ENCODE results near the gene NANOGP8.
A peak's percentile ranks its signal among the peaks of the same experiment; 100 is the strongest.

NANOGP8 gene

DNA sequence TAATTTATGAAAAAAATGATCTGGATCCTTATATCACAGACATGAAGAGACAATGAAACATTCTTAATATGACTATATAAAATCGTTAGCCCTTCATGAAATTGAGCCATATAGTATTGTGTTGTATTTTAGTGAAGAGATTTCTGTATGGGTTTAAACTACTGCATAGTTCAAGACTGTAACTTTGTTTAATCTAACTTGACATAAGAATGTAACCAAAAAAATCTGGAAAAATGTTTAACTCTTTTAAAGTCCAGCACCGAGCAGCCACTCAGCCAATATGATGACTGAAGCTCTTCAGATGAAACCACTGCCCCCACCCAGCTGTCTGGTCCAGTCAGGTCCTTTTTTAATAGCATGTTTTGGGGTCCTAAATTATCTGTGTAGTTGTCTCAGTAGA, 4.9 kb downstream of the NANOGP8 start:
- Histone ChIP-seq H3K4me3 (ENCODE audit: low read depth, low read length, poor library complexity, severe bottlenecking) (no peak overlapping the region), H3K9me3 (ENCODE audit: low read length) (no peaks in the 10 kb centered on the region), H3F3A (ENCODE audit: insufficient read depth, low read length) (no peaks in the 10 kb centered on the region), H3K4me2 (ENCODE audit: low read length) (no peak overlapping the region), H3K36me3 (ENCODE audit: insufficient read depth, low read length) (no peaks in the 10 kb centered on the region), H3K27me3 (ENCODE audit: insufficient read depth, low read length) (no peaks in the 10 kb centered on the region), H2AFZ (ENCODE audit: low read length) (no peak overlapping the region), H4K20me1 (ENCODE audit: insufficient read depth, low read length) (no peaks in the 10 kb centered on the region), H3K9ac (ENCODE audit: low read length) (no peak overlapping the region), H3K9me2 (ENCODE audit: low read depth, low read length) (no peaks in the 10 kb centered on the region), H3K79me2 (ENCODE audit: insufficient read depth, low read length) (no peaks in the 10 kb centered on the region), H3K4me1 (ENCODE audit: insufficient read depth, low read length, severe bottlenecking) (no peaks in the 10 kb centered on the region), H3K27ac (ENCODE audit: low read depth, low read length, poor library complexity, severe bottlenecking) (no peak overlapping the region)
- TF ChIP-seq EZH2 (IDR thresholded peaks at IDR 0.05; ENCODE audit: borderline replicate concordance, low read length): no peak
- TF ChIP-seq, protein P1, sequence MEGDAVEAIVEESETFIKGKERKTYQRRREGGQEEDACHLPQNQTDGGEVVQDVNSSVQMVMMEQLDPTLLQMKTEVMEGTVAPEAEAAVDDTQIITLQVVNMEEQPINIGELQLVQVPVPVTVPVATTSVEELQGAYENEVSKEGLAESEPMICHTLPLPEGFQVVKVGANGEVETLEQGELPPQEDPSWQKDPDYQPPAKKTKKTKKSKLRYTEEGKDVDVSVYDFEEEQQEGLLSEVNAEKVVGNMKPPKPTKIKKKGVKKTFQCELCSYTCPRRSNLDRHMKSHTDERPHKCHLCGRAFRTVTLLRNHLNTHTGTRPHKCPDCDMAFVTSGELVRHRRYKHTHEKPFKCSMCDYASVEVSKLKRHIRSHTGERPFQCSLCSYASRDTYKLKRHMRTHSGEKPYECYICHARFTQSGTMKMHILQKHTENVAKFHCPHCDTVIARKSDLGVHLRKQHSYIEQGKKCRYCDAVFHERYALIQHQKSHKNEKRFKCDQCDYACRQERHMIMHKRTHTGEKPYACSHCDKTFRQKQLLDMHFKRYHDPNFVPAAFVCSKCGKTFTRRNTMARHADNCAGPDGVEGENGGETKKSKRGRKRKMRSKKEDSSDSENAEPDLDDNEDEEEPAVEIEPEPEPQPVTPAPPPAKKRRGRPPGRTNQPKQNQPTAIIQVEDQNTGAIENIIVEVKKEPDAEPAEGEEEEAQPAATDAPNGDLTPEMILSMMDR (IDR thresholded peaks at IDR 0.05; ENCODE audit: low read length): no peak

DNA sequence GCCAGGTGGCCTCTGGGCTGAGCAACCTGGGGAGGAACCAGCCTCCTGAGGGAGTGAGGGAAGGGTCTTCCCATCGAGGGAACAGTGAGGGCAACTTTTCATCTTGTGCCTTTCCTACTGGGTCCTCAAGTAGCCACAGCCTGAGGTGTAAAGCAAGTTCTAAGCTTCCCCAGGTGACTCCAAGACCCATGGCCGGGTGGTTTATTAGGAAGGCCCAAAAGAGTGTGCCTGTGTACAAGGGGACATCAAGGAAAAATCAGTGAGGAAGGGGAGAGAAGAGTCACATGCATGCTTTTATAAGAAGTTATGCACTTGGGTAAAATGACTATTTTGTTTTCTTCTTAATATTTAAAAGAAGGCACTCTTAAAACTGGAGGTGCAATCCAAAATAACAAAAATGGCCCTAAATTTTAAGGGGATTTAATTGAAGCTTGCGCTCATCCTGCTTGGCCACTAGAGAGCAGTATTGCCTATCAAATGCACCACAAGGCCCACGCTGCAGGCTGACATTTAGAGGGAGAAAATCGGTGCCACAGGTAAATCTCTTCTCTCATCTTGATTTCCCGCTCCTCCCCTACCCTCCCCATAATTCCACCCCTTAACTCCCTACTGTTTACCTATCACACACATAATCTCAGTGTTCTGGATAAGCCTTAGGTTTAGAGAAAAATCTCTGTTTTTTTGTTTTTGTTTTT, 6.7 kb downstream of the NANOGP8 start:
- Histone ChIP-seq H4K20me1 (ENCODE audit: insufficient read depth, low read length) (no peaks in the 10 kb centered on the region), H3F3A (ENCODE audit: insufficient read depth, low read length) (no peaks in the 10 kb centered on the region), H3K4me1 (ENCODE audit: insufficient read depth, low read length, severe bottlenecking) (no peaks in the 10 kb centered on the region), H3K9ac (ENCODE audit: low read length) (no peak overlapping the region), H2AFZ (ENCODE audit: low read length) (no peak overlapping the region), H3K27me3 (ENCODE audit: insufficient read depth, low read length) (no peaks in the 10 kb centered on the region), H3K9me3 (ENCODE audit: low read length) (no peaks in the 10 kb centered on the region), H3K4me3 (ENCODE audit: low read depth, low read length, poor library complexity, severe bottlenecking) (no peak overlapping the region), H3K9me2 (ENCODE audit: low read depth, low read length) (no peaks in the 10 kb centered on the region), H3K4me2 (ENCODE audit: low read length) (no peak overlapping the region), H3K36me3 (ENCODE audit: insufficient read depth, low read length) (no peaks in the 10 kb centered on the region), H3K27ac (ENCODE audit: low read depth, low read length, poor library complexity, severe bottlenecking) (no peak overlapping the region), H3K79me2 (ENCODE audit: insufficient read depth, low read length) (no peaks in the 10 kb centered on the region)
- TF ChIP-seq, protein P1 (IDR thresholded peaks at IDR 0.05; ENCODE audit: low read length): peak; percentile 83
- no peak for TF ChIP-seq EZH2 (IDR thresholded peaks at IDR 0.05; ENCODE audit: borderline replicate concordance, low read length)

DNA sequence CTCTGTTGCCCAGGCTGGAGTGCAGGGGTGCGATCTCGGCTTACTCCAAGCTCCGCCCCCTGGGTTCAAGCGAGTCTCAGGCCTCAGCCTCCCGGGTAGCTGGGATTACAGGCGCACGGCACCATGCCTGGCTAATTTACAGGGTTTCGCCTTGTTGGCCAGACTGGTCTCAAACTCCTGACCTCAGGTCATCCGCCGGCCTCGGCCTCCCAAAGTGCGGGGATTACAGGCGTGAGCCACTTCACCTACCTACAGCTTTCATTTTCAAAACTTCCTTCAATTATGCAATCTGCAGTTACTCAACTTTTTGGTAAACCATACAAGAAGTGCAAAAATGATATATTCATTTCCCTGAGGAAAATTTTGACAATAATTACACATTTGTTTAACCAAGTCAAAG, 14.0 kb downstream of the NANOGP8 start:
- H3F3A ChIP-seq (ENCODE audit: insufficient read depth, low read length): no peaks in the 10 kb centered on the region
- H3K4me3 ChIP-seq (ENCODE audit: low read depth, low read length, poor library complexity, severe bottlenecking): no peak overlapping the region
- H3K36me3 ChIP-seq (ENCODE audit: insufficient read depth, low read length): no peaks in the 10 kb centered on the region; the same call in 1 of the 2 replicates
- H3K9ac ChIP-seq (ENCODE audit: low read length): no peak overlapping the region
- H2AFZ ChIP-seq (ENCODE audit: low read length): no peak overlapping the region
- H3K4me1 ChIP-seq (ENCODE audit: insufficient read depth, low read length, severe bottlenecking): no peaks in the 10 kb centered on the region
- H3K27me3 ChIP-seq (ENCODE audit: insufficient read depth, low read length): 0 out of 2 replicates have a peak, but pooled peaks cover 6% of the 10 kb centered on the region
- no peaks in the 10 kb centered on the region for H4K20me1 ChIP-seq (ENCODE audit: insufficient read depth, low read length)
- H3K79me2 ChIP-seq (ENCODE audit: insufficient read depth, low read length): no peaks in the 10 kb centered on the region
- H3K9me2 ChIP-seq (ENCODE audit: low read depth, low read length): no peaks in the 10 kb centered on the region
- no peak overlapping the region for H3K27ac ChIP-seq (ENCODE audit: low read depth, low read length, poor library complexity, severe bottlenecking)
- no peaks in the 10 kb centered on the region for H3K9me3 ChIP-seq (ENCODE audit: low read length)
- TF ChIP-seq, protein P1 (IDR thresholded peaks at IDR 0.05; ENCODE audit: low read length): no peak
- no peak for TF ChIP-seq EZH2 (IDR thresholded peaks at IDR 0.05; ENCODE audit: borderline replicate concordance, low read length)
- no peak overlapping the region for H3K4me2 ChIP-seq (ENCODE audit: low read length)
